H1 (cell line): ENCODE measurements around the gene ANKS1A.

Source experiments
- HDAC6 ChIP-seq: IDR thresholded peaks from one replicate; pipeline ENCODE4 v1.7.1; 2012; ENCODE audit warnings: low read depth, mild to moderate bottlenecking, inconsistent platforms, low read length, moderate library complexity
- RFX5 ChIP-seq: IDR thresholded peaks from 2 replicates; pipeline ENCODE4 v1.6.1; 2011; ENCODE audit warnings: low read depth, low read length, improper control_type of control experiment, borderline replicate concordance
- TF ChIP-seq, protein P1 (sequence below): IDR thresholded peaks from 2 replicates; pipeline ENCODE4 v1.6.1; 2012; ENCODE audit warnings: low read length, inconsistent platforms
- TF ChIP-seq, protein P2 (sequence below), 3 experiments: IDR thresholded peaks; 1 replicate in 2 of 3; 2 replicates in 1 of 3; pipeline versions ENCODE4 v1.5.1 to v1.6.1; 2011; ENCODE audit warnings: low read length in 3 of 3, mild to moderate bottlenecking in 3 of 3, inconsistent platforms in 2 of 3, low read depth in 1 of 3, moderate library complexity in 1 of 3; ENCODE audit not compliant: insufficient read depth in 1 of 3; ENCODE audit errors: control extremely low read depth in 1 of 3

DNA sequence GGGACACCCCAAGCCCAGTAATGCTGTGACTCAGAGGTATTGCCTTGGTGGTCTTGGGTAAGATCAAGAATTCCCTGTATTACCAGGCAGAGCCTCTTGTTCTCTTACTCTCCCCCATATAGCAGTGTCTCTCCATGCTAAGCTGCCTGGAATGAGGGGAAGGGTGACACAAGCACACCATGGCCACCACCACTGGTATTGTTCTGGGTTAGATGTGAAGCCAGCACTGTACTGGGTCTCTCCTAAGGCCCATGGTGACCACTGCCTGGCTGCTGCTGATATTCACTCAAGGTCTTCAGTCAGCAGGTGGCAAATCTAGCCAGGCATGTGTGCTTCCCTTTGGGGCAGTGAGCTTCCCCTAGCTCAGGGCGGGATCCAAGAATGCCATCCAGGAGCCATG, 37.7 kb upstream of the ANKS1A start:
- TF ChIP-seq, protein P1, sequence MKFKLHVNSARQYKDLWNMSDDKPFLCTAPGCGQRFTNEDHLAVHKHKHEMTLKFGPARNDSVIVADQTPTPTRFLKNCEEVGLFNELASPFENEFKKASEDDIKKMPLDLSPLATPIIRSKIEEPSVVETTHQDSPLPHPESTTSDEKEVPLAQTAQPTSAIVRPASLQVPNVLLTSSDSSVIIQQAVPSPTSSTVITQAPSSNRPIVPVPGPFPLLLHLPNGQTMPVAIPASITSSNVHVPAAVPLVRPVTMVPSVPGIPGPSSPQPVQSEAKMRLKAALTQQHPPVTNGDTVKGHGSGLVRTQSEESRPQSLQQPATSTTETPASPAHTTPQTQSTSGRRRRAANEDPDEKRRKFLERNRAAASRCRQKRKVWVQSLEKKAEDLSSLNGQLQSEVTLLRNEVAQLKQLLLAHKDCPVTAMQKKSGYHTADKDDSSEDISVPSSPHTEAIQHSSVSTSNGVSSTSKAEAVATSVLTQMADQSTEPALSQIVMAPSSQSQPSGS: no peak
- TF ChIP-seq, protein P2, sequence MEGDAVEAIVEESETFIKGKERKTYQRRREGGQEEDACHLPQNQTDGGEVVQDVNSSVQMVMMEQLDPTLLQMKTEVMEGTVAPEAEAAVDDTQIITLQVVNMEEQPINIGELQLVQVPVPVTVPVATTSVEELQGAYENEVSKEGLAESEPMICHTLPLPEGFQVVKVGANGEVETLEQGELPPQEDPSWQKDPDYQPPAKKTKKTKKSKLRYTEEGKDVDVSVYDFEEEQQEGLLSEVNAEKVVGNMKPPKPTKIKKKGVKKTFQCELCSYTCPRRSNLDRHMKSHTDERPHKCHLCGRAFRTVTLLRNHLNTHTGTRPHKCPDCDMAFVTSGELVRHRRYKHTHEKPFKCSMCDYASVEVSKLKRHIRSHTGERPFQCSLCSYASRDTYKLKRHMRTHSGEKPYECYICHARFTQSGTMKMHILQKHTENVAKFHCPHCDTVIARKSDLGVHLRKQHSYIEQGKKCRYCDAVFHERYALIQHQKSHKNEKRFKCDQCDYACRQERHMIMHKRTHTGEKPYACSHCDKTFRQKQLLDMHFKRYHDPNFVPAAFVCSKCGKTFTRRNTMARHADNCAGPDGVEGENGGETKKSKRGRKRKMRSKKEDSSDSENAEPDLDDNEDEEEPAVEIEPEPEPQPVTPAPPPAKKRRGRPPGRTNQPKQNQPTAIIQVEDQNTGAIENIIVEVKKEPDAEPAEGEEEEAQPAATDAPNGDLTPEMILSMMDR (IDR thresholded peaks at IDR 0.05; ENCODE audit: control extremely low read depth in 1 of 3, insufficient read depth in 1 of 3, low read depth in 1 of 3, low read length in 3 of 3): no peak
- no peak for TF ChIP-seq RFX5
- no peak for TF ChIP-seq HDAC6
